ENCODE results near the gene CREB3L2.

DNA sequence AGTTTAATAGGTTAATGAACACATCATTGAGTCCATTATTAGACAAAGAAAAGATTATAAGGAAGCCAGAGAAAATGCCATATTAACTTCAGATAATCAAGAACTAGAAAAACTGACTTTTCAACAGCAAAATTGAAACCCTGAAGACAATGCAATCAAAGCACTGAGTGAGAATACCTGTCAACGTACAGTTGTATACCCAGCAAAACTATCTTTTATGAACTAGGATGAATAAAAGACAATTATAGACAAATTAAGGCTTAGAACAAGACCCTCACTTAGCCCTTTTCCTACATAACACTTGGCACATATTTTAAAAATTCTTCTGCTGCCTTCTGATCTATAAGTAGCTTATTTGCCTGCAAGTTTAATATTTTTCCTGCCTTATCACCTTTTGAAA is 136.1 kb downstream of the CREB3L2 start:
- TF ChIP-seq POLR2AphosphoS5 (IDR thresholded peaks at IDR 0.05; ENCODE audit: low read depth, low read length) (no peak), TAF1 (IDR thresholded peaks at IDR 0.05; ENCODE audit: borderline replicate concordance, low read depth, low read length) (no peak), POLR2A (IDR thresholded peaks at IDR 0.05; ENCODE audit: low read depth, low read length) (no peak)

All from GM12892 (cell line).